K562 (cell line): ENCODE measurements around the gene ARL4D. TPM values are rescaled to one million over a fixed set of nuclear protein-coding genes. Genes with fewer than 3 reads are reported as not detected.

Experiments
- ATAC-seq: fragments of 200-7000 bp; cut with Tn5 transposase; 3 replicates; pipeline ENCODE4 v1.9.1; 2020; ENCODE audit warnings: moderate library complexity
- BruUV-seq: library from RNA; stranded (reverse); fragments of 400-500 nt; replicated peaks from 2 replicates; lab custom pipeline; 2021; lab: Mats Ljungman, UMichigan
- CTCF ChIA-PET: fragments of 300-600 bp; formaldehyde crosslinking; extraction: SDS; loops from one replicate; lab custom pipeline; 2021; ENCODE audit warnings: low intra/inter-chr PET ratio; lab: Yijun Ruan, JAX
- POLR2A ChIA-PET: fragments of 300-600, 350-650 bp; sonication (Branson Sonifier 250); formaldehyde crosslinking; extraction: SDS; loops from one replicate; lab custom pipeline; 2021; ENCODE audit warnings: antibody characterized with exemption, inconsistent platforms; lab: Yijun Ruan, JAX
- DNase-seq, 4 experiments: peaks; one replicate each; pipeline versions ENCODE4 v3.0.0 to v3.0.0-alpha.2; 2011 to 2018; ENCODE audit warnings: low spot score in 3 of 4, mixed read lengths in 3 of 4; ENCODE audit errors: extremely low read depth in 1 of 4
- FAIRE-seq: peaks from 2 replicates; lab custom pipeline; 2011; peaks lifted over from hg19 to GRCh38; lab: Jason Lieb, UNC
- H2AFZ ChIP-seq: 2 replicates; pipeline ENCODE4 v1.6.0; 2011; ENCODE audit warnings: low read depth, low read length, control low read depth, inconsistent platforms
- H3K27ac ChIP-seq: fragments of 200-600 bp; 3 replicates; pipeline ENCODE4 v1.8.0; 2011; ENCODE audit warnings: low read depth, mild to moderate bottlenecking, control low read depth, inconsistent platforms, low read length, moderate library complexity, mixed read lengths; ENCODE audit errors: extremely low read depth
- H3K27me3 ChIP-seq, 2 experiments: fragments of 300-600 bp in 1 of 2; 2 replicates in 1 of 2; 3 replicates in 1 of 2; pipeline versions ENCODE4 v1.6.0 to v1.8.0; 2011; ENCODE audit warnings: inconsistent platforms in 2 of 2, low read length in 2 of 2, mild to moderate bottlenecking in 1 of 2, mixed read lengths in 1 of 2, moderate library complexity in 1 of 2; ENCODE audit not compliant: control insufficient read depth in 2 of 2, insufficient read depth in 2 of 2
- H3K36me3 ChIP-seq: fragments of 300-600 bp; 3 replicates; pipeline ENCODE4 v1.8.0; 2011; ENCODE audit warnings: mild to moderate bottlenecking, low read length, inconsistent platforms; ENCODE audit not compliant: control insufficient read depth, insufficient read depth
- H3K4me1 ChIP-seq, 2 experiments: fragments of 200-600 bp in 1 of 2; replicated peaks in 1 of 2; 2 replicates in 1 of 2; 3 replicates in 1 of 2; pipeline versions ENCODE4 v1.5.1 to v1.8.0; 2011; ENCODE audit warnings: inconsistent platforms in 2 of 2, low read length in 2 of 2, mild to moderate bottlenecking in 1 of 2, mixed read lengths in 1 of 2, moderate library complexity in 1 of 2; ENCODE audit not compliant: control insufficient read depth in 2 of 2, insufficient read depth in 2 of 2
- H3K4me2 ChIP-seq: 2 replicates; pipeline ENCODE4 v1.6.1; 2011; ENCODE audit warnings: low read length, control low read depth, inconsistent platforms, mixed read lengths; ENCODE audit not compliant: insufficient read depth
- H3K4me3 ChIP-seq: fragments of 200-600 bp; sonication (generic), shearing (Covaris generic); 2 replicates; pipeline ENCODE4 v1.5.1; 2016; ENCODE audit warnings: control low read depth, inconsistent platforms
- H3K79me2 ChIP-seq: fragments of 200-600 bp; 3 replicates; pipeline ENCODE4 v1.8.0; 2011; ENCODE audit warnings: low read length, inconsistent platforms; ENCODE audit not compliant: control insufficient read depth, insufficient read depth
- H3K9ac ChIP-seq, 2 experiments: 2 replicates each; pipeline versions ENCODE4 v1.6.0 to v1.6.1; 2011; ENCODE audit warnings: low read depth in 2 of 2, low read length in 2 of 2, control low read depth in 1 of 2, inconsistent platforms in 1 of 2, mild to moderate bottlenecking in 1 of 2, mixed read lengths in 1 of 2; ENCODE audit not compliant: insufficient read depth in 1 of 2
- H3K9me1 ChIP-seq: one replicate; pipeline ENCODE4 v1.6.0; 2011; ENCODE audit warnings: inconsistent platforms, mild to moderate bottlenecking, low read length, moderate library complexity; ENCODE audit not compliant: control insufficient read depth, insufficient read depth
- H3K9me3 ChIP-seq: replicated peaks from 2 replicates; pipeline ENCODE4 v1.5.1; 2011; ENCODE audit warnings: low read depth, low read length, inconsistent platforms; ENCODE audit not compliant: control insufficient read depth, insufficient read depth
- H4K20me1 ChIP-seq: replicated peaks from 2 replicates; pipeline ENCODE4 v1.6.1; 2011; ENCODE audit warnings: low read length, inconsistent platforms, mixed read lengths; ENCODE audit not compliant: control insufficient read depth, insufficient read depth
- CC2D1A ChIP-seq: fragments of 450-650 bp; IDR thresholded peaks from 2 replicates; pipeline ENCODE4 v1.6.1; 2017; ENCODE audit warnings: mild to moderate bottlenecking
- NBN ChIP-seq: fragments of 450-650 bp; IDR thresholded peaks from 2 replicates; pipeline ENCODE4 v1.6.1; 2016; ENCODE audit warnings: low read depth, mild to moderate bottlenecking
- TBL1XR1 ChIP-seq, 2 experiments: IDR thresholded peaks; 2 replicates each; pipeline ENCODE4 v1.6.1; 2012; ENCODE audit warnings: improper control_type of control experiment in 2 of 2, low read length in 2 of 2, mild to moderate bottlenecking in 1 of 2
- VEZF1 ChIP-seq: fragments of 200-800 bp; sonication (Bioruptor generic); IDR thresholded peaks from 2 replicates; pipeline ENCODE4 v1.6.1; 2017; ENCODE audit warnings: missing genetic modification characterization, missing compliant biosample characterization
- ZNF583 ChIP-seq: fragments of 250-450 bp; sonication (Bioruptor Pico); IDR thresholded peaks from 2 replicates; pipeline ENCODE4 v1.4.0; 2020
- WGBS: fragments of 100-300 bp; shearing (Covaris generic); methylation state at CpG from one replicate; pipeline ENCODE4 v1.1.6; 2016; ENCODE audit warnings: low coverage, mixed read lengths; ENCODE audit not compliant: insufficient coverage; ENCODE audit errors: missing lambda C conversion rate; 5-methylcytosine and 5-hydroxymethylcytosine counted together
- in situ Hi-C: fragments of 300-500 bp; cut with MboI; formaldehyde crosslinking; loops from 4 replicates; pipeline ENCODE4 v1.15.0; 2018; ENCODE audit warnings: inconsistent platforms, mixed read lengths
- intact Hi-C: fragments of 100-400 bp; cut with micrococcal nuclease; formaldehyde crosslinking; loops from 2 replicates; pipeline ENCODE4 v1.14.2; 2022
- polyA plus RNA-seq, 8 experiments: library from polyadenylated mRNA; depleted of rRNA in 4 of 8; stranded (reverse) in 5 of 8; unstranded in 3 of 8; fragments of >200 nt; fragmentation: Nextera tagmentation in 2 of 8; fragmentation: Illumina TruSeq in 1 of 8; extraction: Ambion mirVana in 2 of 8; extraction: Trizol in 1 of 8; gene quantifications; 2 replicates each; pipeline versions ENCODE4 v1.2.1 to v1.2.3, GENCODE V29; 2011 to 2014; ENCODE audit warnings: inconsistent platforms in 1 of 8, missing spikeins in 1 of 8
- total RNA-seq, 7 experiments: library from RNA; depleted of rRNA in 6 of 7; stranded (reverse); fragments of >200 nt in 6 of 7; fragmentation: Illumina TruSeq in 2 of 7; extraction: Trizol in 2 of 7; gene quantifications; 2 replicates each; pipeline versions ENCODE4 v1.2.1 to v1.2.3, GENCODE V29; 2011 to 2021; ENCODE audit warnings: low replicate concordance in 1 of 7

ARL4D gene
- total and polyA plus RNA-seq, 9 of the 15 experiments (the other 6 are each of a cell fraction or from before 2014, with no cell fraction given): 0.07 to 0.53 (median 0.28) TPM; not detected in 1

GRCh38 chr17:43439041-43439440 is 40.2 kb downstream of the ARL4D start:
- Histone ChIP-seq H3K4me1 (no peaks in the 10 kb centered on the region), H3K27me3 (peaks cover 5 to 12% of the 10 kb centered on the region in 2 experiments; a peak in 3 of 5 replicates), H2AFZ (no peak overlapping the region), H3K27ac (no peak overlapping the region), H3K79me2 (no peaks in the 10 kb centered on the region), H3K9me1 (no peaks in the 10 kb centered on the region), H3K4me3 (no peak overlapping the region), H3K9me3 (no peaks in the 10 kb centered on the region), H3K36me3 (no peaks in the 10 kb centered on the region), H3K4me2 (no peak overlapping the region), H3K9ac (no peak overlapping the region), H4K20me1 (no peaks in the 10 kb centered on the region)
- ATAC-seq (no peak), FAIRE-seq (no peak), DNase-seq (no peak)
- in situ Hi-C loops (no loop called here), intact Hi-C loops (no loop called here)
- no TSS peak for BruUV-seq
- WGBS: 0% methylated on average over 1 of the region's 1 CpG
- TF ChIP-seq VEZF1 (CRISPR knock-in tag) (peak; percentile 59), NBN (no peak), TBL1XR1 (IDR thresholded peaks at IDR 0.05; ENCODE audit: low read length in 2 of 2) (no peak), CC2D1A (no peak)
- ChIA-PET POLR2A (no interaction called here), CTCF (no interaction called here)

GRCh38 chr17:43442711-43443110 is 43.9 kb downstream of the ARL4D start:
- ChIA-PET POLR2A (interaction anchor here (0.9 kb wide), 1 partner anchor 17 kb away, joined by 4 read pairs; no protein-coding TSS in a partner anchor), CTCF (no interaction called here)
- H3K79me2 ChIP-seq: no peaks in the 10 kb centered on the region
- no peak overlapping the region for H3K27ac ChIP-seq
- BruUV-seq: no TSS peak
- no peak overlapping the region for H3K4me3 ChIP-seq
- no peak overlapping the region for H3K4me2 ChIP-seq
- no peaks in the 10 kb centered on the region; a peak in 1 of 5 replicates for H3K27me3 ChIP-seq
- H3K36me3 ChIP-seq: no peaks in the 10 kb centered on the region
- DNase-seq (no peak), FAIRE-seq (no peak), ATAC-seq (no peak)
- in situ Hi-C loops (no loop called here), intact Hi-C loops (no loop called here)
- TF ChIP-seq ZNF583 (CRISPR knock-in tag): no peak
- H3K9ac ChIP-seq: no peak overlapping the region
- WGBS: 4% methylated on average over 2 of the region's 2 CpGs
- no peaks in the 10 kb centered on the region for H3K9me1 ChIP-seq
- H2AFZ ChIP-seq: no peak overlapping the region
- H4K20me1 ChIP-seq: no peaks in the 10 kb centered on the region
- H3K4me1 ChIP-seq: no peaks in the 10 kb centered on the region
- no peaks in the 10 kb centered on the region for H3K9me3 ChIP-seq
